GM19455 (cell line): ENCODE measurements around the gene NPAS4.
"Not testable (repeated sequence)": the region's sequence is repeated elsewhere in the genome, so short reads cannot be mapped to it uniquely, and the experiment has no call there.

ENCODE experiments used
- ATAC-seq: cut with Tn5 transposase; IDR thresholded peaks from one replicate; pipeline ENCODE4 v1.9.1; 2021; ENCODE audit not compliant: unreplicated experiment

Gene NPAS4

DNA sequence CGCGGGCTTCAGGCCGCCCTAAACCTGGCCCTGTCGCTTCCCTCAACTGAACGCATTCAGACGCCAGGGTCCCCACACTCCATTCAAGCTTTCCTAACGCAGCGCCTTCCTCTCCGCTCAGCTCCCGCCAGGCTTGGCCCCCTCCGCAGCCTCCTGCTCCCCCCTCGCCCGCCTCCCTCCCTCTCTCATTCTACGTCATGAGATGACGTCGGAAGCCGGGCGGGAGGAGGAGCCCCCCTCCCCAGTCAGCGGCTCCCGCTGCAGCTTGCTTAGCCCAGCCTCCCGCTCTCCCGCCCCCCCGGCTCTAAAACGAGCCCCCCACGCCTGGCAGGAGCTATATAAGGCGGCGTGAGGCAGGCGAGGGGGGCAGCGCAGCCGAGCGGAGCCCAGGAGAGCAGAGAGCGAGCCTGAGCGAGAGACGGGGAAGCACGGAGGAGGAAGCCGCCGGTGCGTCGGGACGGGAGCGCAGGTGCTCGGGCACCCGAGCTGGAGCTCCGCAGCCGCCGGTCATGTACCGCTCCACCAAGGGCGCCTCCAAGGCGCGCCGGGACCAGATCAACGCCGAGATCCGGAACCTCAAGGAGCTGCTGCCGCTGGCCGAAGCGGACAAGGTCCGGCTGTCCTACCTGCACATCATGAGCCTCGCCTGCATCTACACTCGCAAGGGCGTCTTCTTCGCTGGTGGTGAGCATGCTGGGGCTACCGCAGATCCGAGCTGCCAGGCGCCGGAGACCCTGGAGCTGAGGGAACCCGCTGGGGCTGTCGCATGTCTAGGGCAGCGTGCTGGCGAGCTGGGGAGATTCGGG lies at the start of gene NPAS4:
NPAS4 (plus strand) TSS at position 365 of the 806 bp plus-strand sequence; CDS start at position 510, 145 bp downstream.
- ATAC-seq: no peak

DNA sequence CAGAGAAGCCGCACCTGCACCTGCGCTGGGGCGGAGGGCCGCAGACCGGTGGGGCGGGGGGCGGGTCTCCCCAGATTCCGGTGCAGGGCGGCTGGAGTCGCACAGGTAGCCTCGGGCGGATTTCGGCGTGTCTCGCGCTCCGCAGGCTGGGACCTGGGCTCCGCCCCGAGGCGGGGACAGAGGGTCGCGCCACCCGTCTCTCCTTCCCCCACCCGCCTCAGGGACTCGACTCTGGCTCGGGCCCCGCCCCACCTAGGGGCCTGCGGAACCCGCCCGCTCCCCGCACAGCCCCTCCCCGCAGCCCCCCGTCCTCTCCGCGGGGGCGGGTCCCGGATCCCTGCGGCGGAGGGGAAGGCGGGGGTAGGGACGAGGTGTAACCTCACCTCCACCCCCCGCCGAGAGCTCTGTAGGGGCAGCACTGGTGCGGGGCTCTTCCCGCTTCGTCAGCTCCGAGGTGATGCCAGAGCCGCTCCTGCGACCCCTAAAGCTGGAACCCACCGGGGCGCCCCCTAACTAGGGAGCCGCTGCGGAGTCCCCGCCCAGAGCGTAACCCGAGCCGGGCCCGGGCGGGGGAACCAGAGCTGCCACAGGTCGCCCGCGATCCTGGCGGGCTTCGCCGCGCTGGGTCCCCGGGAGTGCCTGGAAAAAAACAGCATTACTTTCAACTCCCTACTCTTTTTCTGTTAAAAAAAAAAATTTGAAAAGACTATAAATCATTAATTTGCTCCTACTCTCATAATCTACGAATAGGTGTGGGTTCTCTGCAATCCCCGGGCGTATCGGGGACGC lies 49.0 kb upstream of the NPAS4 start, which contains the start of gene SLC29A2:
SLC29A2 (minus strand) TSS at position 134 of the 789 bp plus-strand sequence. CDS start 169 bp downstream, outside the sequence.
- peak; percentile 73 for ATAC-seq

DNA sequence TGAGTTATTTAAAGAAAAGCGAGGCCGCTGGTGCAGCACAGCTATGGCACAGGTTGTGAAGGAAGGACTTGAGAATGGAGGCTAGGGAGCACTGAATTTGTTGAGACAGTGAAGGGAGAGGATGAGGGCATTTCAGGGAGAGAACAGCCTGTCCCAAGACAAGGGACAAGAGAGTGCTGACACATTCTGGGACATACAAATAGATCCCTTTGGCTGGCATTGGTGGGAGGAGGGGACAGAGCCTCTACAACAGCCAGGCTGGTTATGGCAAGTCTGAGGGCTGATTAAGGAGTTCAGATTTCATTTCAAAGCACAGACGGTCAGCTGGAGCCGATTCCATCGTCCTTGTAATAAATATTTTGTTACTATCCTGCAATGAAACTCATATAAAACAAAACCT lies 47.6 kb upstream of the NPAS4 start:
- ATAC-seq: no peak

DNA sequence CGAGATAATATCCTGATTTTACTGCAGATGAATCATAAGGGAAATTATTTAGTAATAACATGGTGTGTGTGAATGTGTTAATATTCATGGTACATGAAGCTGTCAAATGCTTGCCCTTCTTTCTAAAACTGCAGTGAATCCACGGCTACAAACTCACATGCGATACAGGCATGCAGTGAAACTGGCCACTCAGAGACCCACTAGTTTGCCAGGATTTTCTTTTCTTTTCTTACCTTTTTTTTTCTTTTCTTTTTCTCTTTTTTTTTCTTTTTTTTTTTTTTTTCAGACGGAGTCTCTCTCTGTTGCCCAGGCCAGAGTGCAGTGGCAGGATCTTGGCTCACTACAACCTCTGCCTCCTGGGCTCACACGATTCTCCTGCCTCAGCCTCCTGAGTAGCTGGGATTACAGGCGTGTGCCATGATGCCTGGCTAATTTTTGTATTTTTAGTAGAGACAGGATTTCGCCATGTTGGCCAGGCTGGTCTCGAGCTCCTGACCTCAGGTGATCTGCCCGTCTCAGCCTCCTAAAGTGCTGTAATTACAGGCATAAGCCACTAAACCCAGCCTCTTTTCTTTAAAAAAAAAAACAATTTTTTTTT lies 47.0 kb upstream of the NPAS4 start:
- not testable (repeated sequence) for ATAC-seq

DNA sequence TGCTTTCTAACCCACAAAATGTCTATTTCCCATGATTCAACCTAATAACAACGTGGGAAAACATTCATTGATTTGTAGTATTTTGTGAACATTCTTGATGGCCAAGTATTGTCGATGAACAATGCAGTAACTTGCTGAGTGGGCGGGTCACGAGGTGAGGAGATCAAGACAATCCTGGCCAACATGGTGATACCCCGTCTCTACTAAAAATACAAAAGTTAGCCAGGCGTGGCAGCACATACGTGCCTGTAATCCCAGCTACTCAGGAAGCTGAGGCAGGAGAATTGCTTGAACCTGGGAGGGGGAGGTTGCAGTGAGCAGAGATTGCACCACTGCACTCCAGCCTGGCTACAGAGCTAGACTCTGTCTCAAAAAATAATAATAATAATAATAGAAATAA lies 40.6 kb upstream of the NPAS4 start:
- ATAC-seq: not testable (repeated sequence)

DNA sequence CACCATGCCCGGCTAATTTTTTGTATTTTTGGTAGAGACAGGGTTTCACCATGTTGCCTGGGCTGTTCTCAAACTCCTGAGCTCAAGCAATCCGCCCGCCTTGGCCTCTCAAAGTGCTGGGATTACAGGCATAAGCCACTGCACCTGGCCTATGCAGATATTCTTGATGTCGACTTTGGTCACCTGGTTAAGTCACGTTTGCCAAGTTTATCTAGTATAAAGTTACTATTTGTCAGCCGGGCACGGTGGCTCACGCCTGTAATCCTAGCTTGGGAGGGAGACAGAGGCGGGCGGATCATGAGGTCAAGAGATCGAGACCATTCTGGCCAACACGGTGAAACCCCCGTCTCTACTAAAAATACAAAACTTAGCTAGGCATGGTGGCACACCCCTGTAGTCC lies 36.5 kb upstream of the NPAS4 start:
- ATAC-seq: not testable (repeated sequence)

DNA sequence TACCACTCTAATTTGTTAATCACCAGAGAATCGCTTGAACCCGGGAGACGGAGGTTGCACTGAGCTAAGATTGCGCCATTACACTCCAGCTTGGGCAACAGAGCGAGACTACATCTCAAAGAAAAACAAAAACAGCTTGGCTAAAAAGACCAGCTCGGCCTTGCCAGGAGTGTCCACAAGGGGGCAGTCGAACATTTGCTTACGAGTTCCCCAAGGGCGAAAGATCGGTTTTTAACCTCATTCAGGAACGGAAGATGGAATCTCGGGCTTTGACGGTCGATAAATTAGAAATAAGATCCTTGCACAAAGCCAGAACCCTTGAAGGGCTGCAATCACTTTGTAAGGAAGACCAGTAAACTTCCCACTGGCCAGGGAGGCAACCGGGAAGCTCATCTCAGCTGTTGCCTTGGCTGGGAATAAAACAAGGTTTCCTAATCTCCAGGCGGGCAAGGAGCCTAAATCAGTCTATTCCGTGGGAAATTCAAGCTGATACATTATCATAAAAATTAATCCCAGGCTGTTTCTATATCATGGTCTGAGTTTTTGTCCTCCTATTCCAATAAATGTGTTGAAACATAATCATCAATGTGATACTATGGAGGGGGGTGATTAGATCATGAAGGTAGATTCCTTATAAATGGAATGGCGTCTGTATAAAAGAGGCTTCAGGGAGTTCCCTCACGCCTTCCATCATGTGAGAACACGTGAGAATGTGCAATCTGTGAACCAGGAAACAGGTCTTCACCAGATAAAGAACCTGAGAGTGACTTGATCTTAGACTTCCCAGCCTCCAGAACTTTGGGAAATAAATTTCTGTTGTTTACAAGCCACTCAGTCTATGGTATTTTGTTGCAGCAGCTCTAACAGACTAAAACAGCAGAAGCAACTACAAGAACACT lies 34.4 kb upstream of the NPAS4 start:
- no peak for ATAC-seq

DNA sequence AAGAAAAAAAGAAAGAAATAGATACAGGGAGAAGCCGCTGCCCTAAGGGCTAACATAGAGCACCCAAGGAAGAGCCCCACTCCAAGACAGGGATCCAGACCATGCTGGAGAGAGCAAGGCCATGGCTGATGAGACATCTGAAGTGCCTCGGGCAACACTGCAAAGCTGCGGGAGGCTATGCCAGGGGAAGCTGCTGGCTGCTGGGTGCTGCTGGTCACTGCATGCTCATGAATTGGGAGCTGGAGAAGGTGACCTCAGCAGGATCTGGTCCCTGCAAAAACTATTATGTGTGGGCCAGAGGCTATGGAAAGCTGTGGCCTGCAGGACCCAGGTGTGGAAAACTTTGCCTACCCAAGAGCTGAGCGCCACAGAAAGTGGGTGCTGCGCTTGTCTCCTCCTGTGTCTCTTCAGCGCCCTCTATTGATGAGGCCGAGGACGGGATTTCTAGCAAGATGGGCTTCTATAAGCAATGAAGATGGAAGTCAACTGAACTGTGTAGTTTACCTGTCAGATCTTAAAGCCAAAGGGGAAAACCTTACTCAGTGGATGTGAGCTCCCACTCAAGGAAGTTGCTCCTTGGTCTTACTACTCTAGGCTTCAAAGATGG lies 32.0 kb upstream of the NPAS4 start:
- ATAC-seq: no peak

DNA sequence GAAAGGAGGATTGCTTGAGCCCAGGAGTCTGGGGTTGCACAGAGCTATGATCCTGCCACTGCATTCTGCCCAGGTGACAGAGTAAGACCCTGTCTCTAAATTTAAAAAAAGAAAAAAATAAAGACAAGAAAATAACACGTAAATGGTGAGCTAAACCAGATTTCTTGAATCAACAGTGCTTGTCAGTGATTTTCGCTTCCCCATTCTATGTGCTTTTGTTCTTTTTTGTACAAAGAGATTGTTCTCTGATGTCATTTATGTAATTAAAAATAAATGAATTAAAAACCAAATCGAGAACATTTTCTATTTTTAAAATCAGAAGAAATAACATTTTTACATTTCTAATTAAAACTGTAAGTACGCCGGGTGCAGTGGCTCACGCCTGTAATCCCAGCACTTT lies 29.5 kb upstream of the NPAS4 start:
- ATAC-seq: no peak

DNA sequence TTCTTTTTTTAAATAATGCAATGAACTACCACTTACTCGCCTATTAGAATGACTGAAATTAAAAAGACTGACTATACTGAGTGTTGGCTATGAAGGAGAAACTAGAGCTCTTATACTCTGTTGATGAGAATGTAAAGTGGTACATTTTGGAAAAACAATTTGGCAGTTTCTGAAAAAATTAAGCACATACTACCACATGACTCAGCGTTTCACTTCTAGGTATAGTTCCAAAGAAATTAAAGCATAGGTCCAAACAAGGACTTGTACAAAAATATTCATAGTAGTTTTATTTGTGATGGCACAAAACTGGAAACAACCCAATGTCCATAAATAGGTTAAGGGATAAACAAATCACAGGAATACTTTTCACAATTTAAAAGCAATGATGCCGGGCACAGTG lies 26.9 kb upstream of the NPAS4 start:
- ATAC-seq: no peak

DNA sequence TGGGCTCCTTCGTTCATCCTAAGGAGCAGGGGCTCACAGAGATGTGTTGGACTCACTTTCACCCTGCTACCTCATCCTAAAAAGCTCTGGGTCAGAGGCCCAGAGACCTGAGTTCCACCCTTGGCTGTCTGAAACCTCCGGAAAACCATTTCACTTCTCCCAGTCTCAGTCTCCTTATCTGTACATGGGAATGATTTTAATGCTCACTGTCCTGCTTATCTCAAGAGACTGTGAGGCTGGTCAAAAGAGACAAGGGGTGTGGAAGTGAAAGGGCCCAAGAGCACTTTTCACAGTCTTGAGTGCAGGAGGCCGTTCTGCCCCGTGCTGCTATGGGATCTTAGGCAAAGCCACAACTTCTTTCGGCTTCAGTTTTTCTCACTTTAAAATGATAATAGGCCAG lies 13.2 kb upstream of the NPAS4 start:
- no peak for ATAC-seq

DNA sequence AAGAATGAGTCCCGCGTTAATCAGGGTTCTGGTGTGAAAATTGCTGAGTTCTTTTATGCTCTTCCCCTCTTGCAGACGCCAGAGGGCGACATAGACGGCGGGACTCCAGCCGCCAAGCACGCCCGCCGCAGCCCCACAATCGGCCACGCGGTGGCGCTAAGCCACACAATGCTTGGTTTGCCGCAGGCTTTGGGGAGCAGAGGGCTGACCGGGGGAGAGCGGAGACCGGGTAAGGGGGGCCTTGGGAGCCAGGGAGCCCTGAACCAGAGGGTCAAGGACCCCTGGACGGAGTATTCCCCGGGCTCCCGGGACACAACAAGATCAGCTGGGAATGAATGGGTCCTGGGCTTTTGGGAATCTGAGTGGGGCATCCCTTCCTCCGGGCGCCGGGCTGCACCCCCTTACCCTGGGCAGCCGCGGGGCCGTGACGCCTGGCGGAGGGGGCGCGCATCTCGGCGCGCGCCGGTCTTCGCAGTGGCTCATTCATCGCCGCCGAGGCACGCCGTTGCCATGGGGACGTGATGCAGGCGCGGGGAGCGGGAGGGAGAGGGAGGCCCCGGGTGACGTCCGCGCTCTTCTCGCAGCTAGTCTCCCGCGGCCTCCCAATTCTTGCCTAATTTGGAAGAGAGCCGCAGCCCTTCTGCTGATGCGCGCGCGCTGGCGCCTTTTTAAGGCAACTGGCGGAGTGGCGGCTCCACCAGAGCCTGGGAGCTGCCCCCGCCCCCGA lies 12.2 kb upstream of the NPAS4 start:
- ATAC-seq: peak; percentile 59

DNA sequence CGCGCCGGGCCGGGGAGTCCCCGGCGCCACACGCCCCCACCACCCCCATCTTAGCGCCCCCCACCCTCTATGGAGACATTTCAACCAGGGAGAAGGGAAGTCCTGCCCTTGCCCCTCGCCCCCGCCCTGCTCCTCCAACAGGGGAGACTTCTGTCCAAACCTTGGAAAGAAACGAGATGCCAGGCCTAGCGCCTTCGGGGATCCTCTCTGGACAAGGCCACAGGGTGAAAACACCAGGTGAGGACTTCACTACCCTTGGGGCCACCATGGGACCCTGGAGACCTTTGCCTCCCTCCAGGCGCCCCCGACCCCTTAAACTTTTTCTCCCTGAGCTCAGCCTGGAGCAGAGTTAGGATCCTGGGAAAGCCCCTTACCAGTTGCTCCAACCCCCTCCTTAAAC lies 11.6 kb upstream of the NPAS4 start:
- ATAC-seq: no peak

DNA sequence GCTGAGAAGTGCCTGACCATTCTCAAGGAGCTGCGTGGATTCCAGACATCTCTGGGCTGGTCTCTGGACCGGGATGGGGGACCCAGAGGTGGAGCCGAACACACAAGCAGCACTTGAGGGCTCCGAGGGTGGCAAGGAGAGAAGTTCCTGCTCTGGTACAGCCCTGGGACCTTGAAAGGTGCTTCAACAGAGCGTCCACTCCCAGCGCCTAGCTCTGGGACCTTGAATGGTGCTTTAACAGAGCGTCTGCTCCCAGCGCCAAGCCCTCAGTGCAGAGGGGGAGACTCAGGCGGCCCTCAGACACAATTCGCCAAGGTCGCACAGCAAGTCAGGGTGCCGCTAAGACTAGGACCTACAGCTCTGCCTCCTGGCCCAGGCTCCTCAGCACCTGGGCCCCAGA lies 10.6 kb upstream of the NPAS4 start:
- no peak for ATAC-seq

DNA sequence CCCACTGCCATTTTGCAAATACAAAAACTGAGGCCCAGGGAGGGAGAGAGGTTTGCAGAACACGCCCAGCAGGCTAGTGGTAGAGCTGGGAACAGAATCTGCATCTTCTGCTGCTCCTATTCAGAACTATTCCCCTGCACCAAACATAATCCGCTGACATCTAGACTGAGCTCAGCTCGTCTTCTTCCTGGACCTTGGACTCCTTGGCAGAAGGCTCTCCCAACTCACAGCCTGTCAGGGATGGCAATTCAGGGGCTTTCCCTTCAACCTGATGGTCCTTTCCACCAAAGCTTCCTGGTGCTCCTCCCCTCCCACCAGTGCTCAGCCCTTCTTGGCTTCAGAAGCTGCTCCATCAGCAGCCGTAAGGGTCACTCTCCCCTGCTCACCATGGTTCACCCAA lies 9.5 kb upstream of the NPAS4 start:
- no peak for ATAC-seq

DNA sequence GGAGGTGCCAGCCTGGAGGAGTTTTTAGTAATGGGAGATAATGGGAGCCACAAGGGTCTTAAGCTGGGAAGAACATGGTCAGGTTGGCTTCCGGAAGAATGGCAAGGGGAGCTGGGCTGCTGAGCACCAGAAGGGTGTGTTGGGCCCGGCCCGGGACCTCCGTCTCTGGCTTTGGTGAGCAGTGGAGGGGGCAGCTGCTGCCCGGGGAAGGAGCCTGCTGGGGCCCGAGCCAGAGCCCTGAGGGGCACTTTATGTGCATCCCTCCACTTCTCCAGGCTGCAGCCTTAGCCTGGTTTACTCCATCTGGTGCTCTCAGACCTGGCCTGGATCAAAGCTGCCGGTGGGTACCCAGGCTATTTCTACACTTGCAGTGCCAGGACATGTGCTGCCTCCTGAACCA lies 8.7 kb upstream of the NPAS4 start:
- no peak for ATAC-seq

DNA sequence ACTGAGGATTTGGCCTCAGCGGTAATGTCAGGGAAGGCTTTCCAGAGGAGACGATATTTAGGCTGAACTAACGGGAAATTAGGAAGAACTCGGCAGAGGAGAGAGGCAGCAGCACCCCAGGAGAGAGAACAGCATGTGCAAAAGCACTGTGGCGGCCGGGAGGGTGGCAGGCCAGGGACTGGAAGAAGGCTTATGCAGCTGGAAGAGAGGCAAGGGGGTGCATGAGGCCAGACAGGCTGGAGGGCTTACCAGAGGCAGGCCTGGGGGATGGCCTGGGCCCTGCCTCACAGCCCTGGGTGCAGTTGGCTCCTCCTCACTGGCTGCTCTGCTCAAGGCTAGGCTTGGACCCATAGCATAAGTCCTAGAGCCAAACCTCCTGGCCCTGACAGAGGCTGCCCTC lies 7.7 kb upstream of the NPAS4 start:
- ATAC-seq: no peak

DNA sequence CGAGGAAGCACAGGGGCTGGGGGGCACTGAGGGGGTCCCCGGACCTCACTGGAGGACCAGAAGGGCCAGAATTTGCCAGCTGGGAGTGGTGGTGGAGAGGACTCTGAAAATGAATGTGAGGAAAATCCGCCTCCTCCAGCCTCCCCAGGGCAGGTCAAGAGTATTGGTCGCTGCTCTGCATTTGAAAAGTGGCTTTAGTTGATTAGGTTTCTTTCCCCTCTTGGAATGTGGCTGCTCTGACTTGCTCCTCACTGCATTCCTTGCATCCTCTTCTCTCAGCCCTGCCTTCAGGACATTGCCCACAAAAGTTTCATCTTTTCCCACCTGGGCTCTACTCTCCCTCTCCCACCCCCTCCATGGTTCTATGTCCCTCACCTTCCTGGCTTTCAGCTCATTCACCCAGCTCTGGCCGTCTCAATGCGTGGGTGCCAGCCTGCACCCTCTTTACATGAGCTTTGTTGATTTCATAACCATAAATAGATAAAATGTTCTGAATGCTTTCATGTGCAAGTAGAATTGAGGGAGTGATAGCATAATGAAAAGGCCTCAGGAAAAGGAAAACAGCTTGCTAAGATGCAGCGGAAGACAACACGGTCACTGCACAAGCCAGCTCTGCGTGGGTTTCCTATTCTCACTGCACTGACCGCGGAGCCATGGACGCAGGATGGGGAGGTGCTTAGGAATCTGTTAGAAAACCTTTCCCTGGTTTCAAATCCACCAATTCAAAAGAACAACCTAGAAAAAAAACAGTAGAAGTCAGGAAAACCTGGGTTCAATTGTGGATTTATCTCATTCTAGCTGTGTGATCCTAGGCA lies 6.5 kb upstream of the NPAS4 start:
- ATAC-seq: no peak

DNA sequence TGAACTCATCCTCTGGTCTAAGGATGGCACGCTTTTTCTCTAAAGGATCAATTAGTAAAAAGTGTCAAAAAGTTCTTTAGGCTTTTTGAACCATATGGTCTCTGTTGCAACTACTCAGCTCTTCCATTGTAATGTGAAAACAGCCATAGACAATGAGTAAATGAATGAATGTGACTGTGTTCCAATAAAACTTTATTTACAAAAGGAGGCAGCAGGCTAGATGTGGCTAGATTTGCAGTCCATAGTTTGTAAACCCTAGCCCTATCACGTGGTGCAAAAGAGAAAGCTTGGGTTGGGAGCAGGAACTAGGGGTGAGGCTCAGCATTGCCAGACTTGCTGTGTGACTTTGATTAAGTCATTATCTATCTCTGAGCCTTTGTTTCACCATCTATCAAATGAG lies 5.4 kb upstream of the NPAS4 start:
- ATAC-seq: no peak
